Mammary epithelial cell (primary cell): ENCODE measurements around the gene PDE9A.

Experiments
- EZH2 ChIP-seq: IDR thresholded peaks from 2 replicates; pipeline ENCODE4 v1.6.1; 2012; ENCODE audit warnings: low read length, inconsistent platforms, borderline replicate concordance
- TF ChIP-seq, protein P1 (sequence below), 2 donors: IDR thresholded peaks in 1 of 2; conservative IDR thresholded peaks in 1 of 2; 2 replicates each; pipeline ENCODE4 v1.5.1; 2011 to 2012; ENCODE audit warnings: inconsistent platforms in 2 of 2, low read length in 2 of 2, mild to moderate bottlenecking in 2 of 2, control low read depth in 1 of 2, low read depth in 1 of 2; ENCODE audit not compliant: insufficient read depth in 1 of 2; ENCODE audit errors: extremely low read depth in 1 of 2

DNA sequence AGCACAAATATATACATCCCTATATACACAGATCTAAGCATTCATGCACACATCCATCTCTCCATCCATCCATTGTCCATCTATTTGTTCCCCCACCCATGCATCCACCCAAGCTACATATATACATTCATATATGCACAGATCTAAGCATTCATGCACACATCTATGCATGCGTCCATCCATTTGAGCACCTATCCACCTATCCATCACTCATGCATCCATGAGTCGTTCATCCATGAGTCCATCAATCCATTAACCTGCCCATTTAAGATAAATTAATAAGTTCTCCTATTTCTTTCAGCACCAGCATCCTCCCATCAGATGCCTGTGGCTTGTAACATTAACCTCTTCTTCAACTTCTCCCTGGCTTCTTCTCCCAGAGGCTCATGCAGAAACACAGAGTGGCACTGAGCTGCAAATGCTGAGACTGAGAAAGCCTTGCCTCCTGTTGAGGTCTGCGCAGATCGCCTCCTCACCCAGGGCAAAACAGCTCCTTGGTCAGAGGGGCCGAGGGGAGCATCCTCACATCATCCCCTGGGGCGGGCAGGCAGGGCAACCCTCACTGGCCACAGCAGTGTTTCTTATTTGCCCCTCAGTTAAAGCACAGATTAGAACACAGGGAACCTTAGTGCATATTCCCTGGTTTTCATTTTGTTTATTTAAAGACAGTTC, 17.4 kb upstream of the PDE9A start:
- TF ChIP-seq, protein P1, sequence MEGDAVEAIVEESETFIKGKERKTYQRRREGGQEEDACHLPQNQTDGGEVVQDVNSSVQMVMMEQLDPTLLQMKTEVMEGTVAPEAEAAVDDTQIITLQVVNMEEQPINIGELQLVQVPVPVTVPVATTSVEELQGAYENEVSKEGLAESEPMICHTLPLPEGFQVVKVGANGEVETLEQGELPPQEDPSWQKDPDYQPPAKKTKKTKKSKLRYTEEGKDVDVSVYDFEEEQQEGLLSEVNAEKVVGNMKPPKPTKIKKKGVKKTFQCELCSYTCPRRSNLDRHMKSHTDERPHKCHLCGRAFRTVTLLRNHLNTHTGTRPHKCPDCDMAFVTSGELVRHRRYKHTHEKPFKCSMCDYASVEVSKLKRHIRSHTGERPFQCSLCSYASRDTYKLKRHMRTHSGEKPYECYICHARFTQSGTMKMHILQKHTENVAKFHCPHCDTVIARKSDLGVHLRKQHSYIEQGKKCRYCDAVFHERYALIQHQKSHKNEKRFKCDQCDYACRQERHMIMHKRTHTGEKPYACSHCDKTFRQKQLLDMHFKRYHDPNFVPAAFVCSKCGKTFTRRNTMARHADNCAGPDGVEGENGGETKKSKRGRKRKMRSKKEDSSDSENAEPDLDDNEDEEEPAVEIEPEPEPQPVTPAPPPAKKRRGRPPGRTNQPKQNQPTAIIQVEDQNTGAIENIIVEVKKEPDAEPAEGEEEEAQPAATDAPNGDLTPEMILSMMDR (conservative IDR thresholded peaks at IDR 0.05 in 1 of 2, IDR thresholded peaks at IDR 0.05 in 1 of 2; ENCODE audit: extremely low read depth in 1 of 2, insufficient read depth in 1 of 2, low read depth in 1 of 2, low read length in 2 of 2) = no peak
- no peak for TF ChIP-seq EZH2
